GM12891 (cell line): ENCODE data around the gene CEP120. TPM values are rescaled to one million over a fixed set of nuclear protein-coding genes. Genes with fewer than 3 reads are reported as not detected.
A peak's percentile ranks its signal among the peaks of the same experiment; 100 is the strongest.
"Not testable (repeated sequence)": the region's sequence is repeated elsewhere in the genome, so short reads cannot be mapped to it uniquely, and the experiment has no call there.

Experiments
- DNase-seq: peaks from one replicate; pipeline ENCODE4 v3.0.0; 2011; ENCODE audit warnings: low spot score; ENCODE audit not compliant: insufficient read length
- FAIRE-seq: peaks from 2 replicates; lab custom pipeline; 2011; peaks lifted over from hg19 to GRCh38; lab: Jason Lieb, UNC
- PAX5 ChIP-seq: IDR thresholded peaks from 2 replicates; pipeline ENCODE4 v1.6.1; 2011; ENCODE audit warnings: low read length, moderate library complexity, mild to moderate bottlenecking; ENCODE audit not compliant: insufficient read depth, severe bottlenecking
- POLR2A ChIP-seq: IDR thresholded peaks from 2 replicates; pipeline ENCODE4 v1.6.1; 2011; ENCODE audit warnings: low read depth, low read length, control low read depth
- POLR2AphosphoS5 ChIP-seq: IDR thresholded peaks from 2 replicates; pipeline ENCODE4 v1.6.1; 2011; ENCODE audit warnings: low read depth, low read length, control low read depth
- POU2F2 ChIP-seq: IDR thresholded peaks from 2 replicates; pipeline ENCODE4 v1.6.1; 2011; ENCODE audit warnings: low read depth, mild to moderate bottlenecking, control low read depth, low read length, moderate library complexity
- SPI1 ChIP-seq: IDR thresholded peaks from 2 replicates; pipeline ENCODE4 v1.6.1; 2011; ENCODE audit warnings: low read depth, low read length, control low read depth
- TAF1 ChIP-seq: IDR thresholded peaks from 2 replicates; pipeline ENCODE4 v1.6.1; 2011; ENCODE audit warnings: low read depth, low read length, control low read depth
- polyA plus RNA-seq: library from polyadenylated mRNA; unstranded; fragments of >200 nt; gene quantifications from one replicate; pipeline ENCODE4 v1.2.1, GENCODE V29; 2012; ENCODE audit warnings: low read depth, missing spikeins, inconsistent platforms; ENCODE audit not compliant: missing spikeins

CEP120 gene
- polyA plus RNA-seq = 4.0 TPM

- TF ChIP-seq POLR2A (peak; percentile 82), POLR2AphosphoS5 (peak; percentile 75), TAF1 (peak; percentile 22; the same call in 1 of the 2 replicates), POU2F2 (peak; percentile 67; the same call in 1 of the 2 replicates), PAX5 (no peak)
- FAIRE-seq (peak; percentile 99), DNase-seq (peak; percentile 83)
Observed at GRCh38 chr5:123423278-123424149, at the start of gene CEP120. Gene CEP120, minus strand, starts transcription at chr5:123423403. Its CDS starts 405 bp downstream, at chr5:123422998.

- FAIRE-seq (no peak), DNase-seq (no peak)
- TF ChIP-seq PAX5 = no peak
- TF ChIP-seq SPI1 = no peak
- no peak for TF ChIP-seq POLR2A
- TF ChIP-seq TAF1 = no peak
- no peak for TF ChIP-seq POU2F2
- no peak for TF ChIP-seq POLR2AphosphoS5
Observed at GRCh38 chr5:123472150-123472924, 49.1 kb upstream of the CEP120 start.

GRCh38 chr5:123471385-123471784 lies 48.2 kb upstream of the CEP120 start:
- no peak for FAIRE-seq
- no peak for DNase-seq
- TF ChIP-seq PAX5 (no peak), POLR2AphosphoS5 (no peak), SPI1 (no peak), POU2F2 (no peak), POLR2A (no peak), TAF1 (no peak)

GRCh38 chr5:123466839-123467238 lies 43.6 kb upstream of the CEP120 start:
- not testable (repeated sequence) for FAIRE-seq

GRCh38 chr5:123460296-123460729 lies 37.1 kb upstream of the CEP120 start:
- FAIRE-seq = no peak
- no peak for DNase-seq
- TF ChIP-seq PAX5 (no peak), POLR2AphosphoS5 (no peak), SPI1 (no peak), POLR2A (no peak), POU2F2 (no peak), TAF1 (no peak)

More at GRCh38 chr5:123466839-123467238, 43.6 kb upstream of the CEP120 start:
- DNase-seq = not testable (repeated sequence)

GRCh38 chr5:123458994-123459393 lies 35.8 kb upstream of the CEP120 start:
- not testable (repeated sequence) for DNase-seq, FAIRE-seq

GRCh38 chr5:123456242-123456641 lies 33.0 kb upstream of the CEP120 start:
- TF ChIP-seq TAF1 (no peak), PAX5 (no peak), POLR2AphosphoS5 (no peak), SPI1 (no peak), POU2F2 (no peak), POLR2A (no peak)
- FAIRE-seq = no peak
- DNase-seq = no peak

GRCh38 chr5:123455640-123456039 lies 32.4 kb upstream of the CEP120 start:
- peak; percentile 81 for FAIRE-seq
- no peak for TF ChIP-seq SPI1
- TF ChIP-seq POLR2A = no peak
- no peak for TF ChIP-seq POLR2AphosphoS5
- no peak for TF ChIP-seq POU2F2
- TF ChIP-seq TAF1 = no peak
- TF ChIP-seq PAX5 = no peak

GRCh38 chr5:123455095-123455494 lies 31.9 kb upstream of the CEP120 start:
- FAIRE-seq (peak; percentile 23), DNase-seq (no peak)
- no peak for TF ChIP-seq SPI1
- no peak for TF ChIP-seq POU2F2
- no peak for TF ChIP-seq TAF1
- no peak for TF ChIP-seq POLR2AphosphoS5
- TF ChIP-seq POLR2A = no peak
- TF ChIP-seq PAX5 = no peak

More at GRCh38 chr5:123455640-123456039, 32.4 kb upstream of the CEP120 start:
- no peak for DNase-seq
